RWPE2 (cell line): ENCODE results near the gene RHAG.

ENCODE experiments used
- ATAC-seq: fragments of 200-7000 bp; cut with Tn5 transposase; 3 replicates; pipeline ENCODE4 v1.9.1; 2021; ENCODE audit warnings: low read depth
- DNase-seq: peaks from one replicate; pipeline ENCODE4 v3.0.0-alpha.2; 2020; ENCODE audit warnings: low spot score
- H3K27ac ChIP-seq: fragments of 450-650 bp; 2 replicates; pipeline ENCODE4 v1.5.1; 2017; ENCODE audit warnings: mild to moderate bottlenecking; ENCODE audit not compliant: poor library complexity, severe bottlenecking
- H3K27me3 ChIP-seq: fragments of 250-450 bp; sonication (Bioruptor Pico); 2 replicates; pipeline ENCODE4 v1.5.1; 2021; ENCODE audit warnings: mild to moderate bottlenecking, moderate library complexity; ENCODE audit not compliant: insufficient read depth, poor library complexity, severe bottlenecking
- H3K36me3 ChIP-seq: fragments of 250-450 bp; sonication (Bioruptor Pico); 2 replicates; pipeline ENCODE4 v1.5.1; 2020; ENCODE audit warnings: low read depth, mild to moderate bottlenecking, moderate library complexity
- H3K4me1 ChIP-seq: fragments of 250-450 bp; sonication (Bioruptor Pico); 2 replicates; pipeline ENCODE4 v1.5.1; 2021; ENCODE audit warnings: mild to moderate bottlenecking, moderate library complexity; ENCODE audit not compliant: insufficient read depth, poor library complexity, severe bottlenecking
- H3K4me3 ChIP-seq: fragments of 250-450 bp; sonication (Bioruptor Pico); 2 replicates; pipeline ENCODE4 v1.5.1; 2021; ENCODE audit warnings: mild to moderate bottlenecking, moderate library complexity; ENCODE audit not compliant: severe bottlenecking
- H3K9me3 ChIP-seq: fragments of 250-450 bp; sonication (Bioruptor Pico); 2 replicates; pipeline ENCODE4 v1.5.1; 2021; ENCODE audit warnings: mild to moderate bottlenecking, moderate library complexity; ENCODE audit not compliant: severe bottlenecking
- CTCF ChIP-seq: fragments of 450-650 bp; IDR thresholded peaks from one replicate; pipeline ENCODE4 v1.5.1; 2017; ENCODE audit warnings: mild to moderate bottlenecking, moderate library complexity; ENCODE audit not compliant: poor library complexity, severe bottlenecking

Gene RHAG

GRCh38 chr6:49662231-49662891 is 25.7 kb upstream of the RHAG start:
- ATAC-seq (no peak), DNase-seq (no peak)
- H3K27me3 ChIP-seq = peaks cover 2% of the 10 kb centered on the region
- TF ChIP-seq CTCF = no peak
- no peak overlapping the region for H3K27ac ChIP-seq
- H3K9me3 ChIP-seq = no peaks in the 10 kb centered on the region
- no peak overlapping the region for H3K4me3 ChIP-seq
- no peaks in the 10 kb centered on the region for H3K36me3 ChIP-seq
- H3K4me1 ChIP-seq = no peaks in the 10 kb centered on the region

GRCh38 chr6:49653942-49654341 is 17.3 kb upstream of the RHAG start:
- no peak overlapping the region for H3K27ac ChIP-seq
- ATAC-seq = no peak
- no peak for TF ChIP-seq CTCF

GRCh38 chr6:49653438-49653837 is 16.8 kb upstream of the RHAG start:
- ATAC-seq (no peak), DNase-seq (no peak)
- no peaks in the 10 kb centered on the region for H3K36me3 ChIP-seq
- no peak overlapping the region for H3K27ac ChIP-seq
- no peaks in the 10 kb centered on the region for H3K9me3 ChIP-seq
- TF ChIP-seq CTCF = no peak
- H3K4me1 ChIP-seq = no peaks in the 10 kb centered on the region
- H3K27me3 ChIP-seq = peaks cover 17% of the 10 kb centered on the region
- no peak overlapping the region for H3K4me3 ChIP-seq

More at GRCh38 chr6:49653942-49654341, 17.3 kb upstream of the RHAG start:
- Histone ChIP-seq H3K4me3 (no peak overlapping the region), H3K27me3 (peaks cover 17% of the 10 kb centered on the region), H3K4me1 (no peaks in the 10 kb centered on the region), H3K9me3 (no peaks in the 10 kb centered on the region), H3K36me3 (no peaks in the 10 kb centered on the region)
- no peak for DNase-seq

- no peaks in the 10 kb centered on the region for H3K36me3 ChIP-seq
- ATAC-seq (no peak), DNase-seq (no peak)
- peaks cover 8% of the 10 kb centered on the region for H3K27me3 ChIP-seq
- no peaks in the 10 kb centered on the region for H3K9me3 ChIP-seq
- no peaks in the 10 kb centered on the region for H3K4me1 ChIP-seq
- no peak for TF ChIP-seq CTCF
- H3K4me3 ChIP-seq = no peak overlapping the region
- H3K27ac ChIP-seq = no peak overlapping the region
Observed at GRCh38 chr6:49651239-49651638, 14.6 kb upstream of the RHAG start.

GRCh38 chr6:49649988-49650387 is 13.3 kb upstream of the RHAG start:
- H3K4me1 ChIP-seq = no peaks in the 10 kb centered on the region
- no peak for DNase-seq
- TF ChIP-seq CTCF = no peak
- no peaks in the 10 kb centered on the region for H3K36me3 ChIP-seq
- H3K27ac ChIP-seq = no peak overlapping the region
- no peak overlapping the region for H3K4me3 ChIP-seq
- no peaks in the 10 kb centered on the region for H3K9me3 ChIP-seq
- ATAC-seq = no peak
- H3K27me3 ChIP-seq = peaks cover 2% of the 10 kb centered on the region
